ENCODE results near the gene NSMF.

DNA sequence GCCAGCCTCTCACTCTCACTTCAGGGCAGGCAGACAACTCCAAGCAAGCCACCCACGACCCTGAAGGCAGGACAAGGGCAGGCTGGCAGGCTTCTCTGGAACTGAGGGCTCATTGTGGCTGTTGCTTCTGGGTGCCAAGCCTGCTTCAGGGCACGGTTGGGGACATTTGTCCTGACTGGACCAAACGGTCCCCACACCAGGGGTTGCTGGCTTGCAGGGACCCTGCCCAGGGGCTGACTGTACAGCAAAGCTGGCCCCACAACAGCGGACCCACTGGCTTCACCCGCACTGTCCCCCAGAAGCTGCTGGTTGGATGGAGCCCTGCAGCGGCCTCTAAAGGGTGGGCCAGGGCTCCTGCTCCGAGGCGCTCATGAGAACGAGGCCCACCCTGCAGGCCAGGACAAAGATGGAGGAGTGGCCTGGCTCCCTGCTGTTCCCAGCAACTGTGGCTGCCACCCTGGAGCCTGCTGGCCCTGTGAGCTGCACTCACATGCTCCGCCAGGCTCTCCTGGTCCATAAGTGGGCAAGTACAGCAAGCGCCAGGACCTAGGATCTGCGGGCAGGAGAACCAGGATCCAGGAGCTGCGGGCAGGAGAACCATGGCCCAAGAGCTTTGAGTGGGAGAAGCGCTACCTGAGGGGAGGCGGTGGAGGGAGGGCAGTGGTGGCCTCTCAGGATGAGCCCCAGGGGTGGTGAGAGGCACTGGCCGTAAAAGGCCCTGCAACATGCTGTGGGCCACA, 34.4 kb upstream of the NSMF start:
- TF ChIP-seq, protein P1, sequence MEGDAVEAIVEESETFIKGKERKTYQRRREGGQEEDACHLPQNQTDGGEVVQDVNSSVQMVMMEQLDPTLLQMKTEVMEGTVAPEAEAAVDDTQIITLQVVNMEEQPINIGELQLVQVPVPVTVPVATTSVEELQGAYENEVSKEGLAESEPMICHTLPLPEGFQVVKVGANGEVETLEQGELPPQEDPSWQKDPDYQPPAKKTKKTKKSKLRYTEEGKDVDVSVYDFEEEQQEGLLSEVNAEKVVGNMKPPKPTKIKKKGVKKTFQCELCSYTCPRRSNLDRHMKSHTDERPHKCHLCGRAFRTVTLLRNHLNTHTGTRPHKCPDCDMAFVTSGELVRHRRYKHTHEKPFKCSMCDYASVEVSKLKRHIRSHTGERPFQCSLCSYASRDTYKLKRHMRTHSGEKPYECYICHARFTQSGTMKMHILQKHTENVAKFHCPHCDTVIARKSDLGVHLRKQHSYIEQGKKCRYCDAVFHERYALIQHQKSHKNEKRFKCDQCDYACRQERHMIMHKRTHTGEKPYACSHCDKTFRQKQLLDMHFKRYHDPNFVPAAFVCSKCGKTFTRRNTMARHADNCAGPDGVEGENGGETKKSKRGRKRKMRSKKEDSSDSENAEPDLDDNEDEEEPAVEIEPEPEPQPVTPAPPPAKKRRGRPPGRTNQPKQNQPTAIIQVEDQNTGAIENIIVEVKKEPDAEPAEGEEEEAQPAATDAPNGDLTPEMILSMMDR (conservative IDR thresholded peaks at IDR 0.05; ENCODE audit: low read length), result no peak
- TF ChIP-seq EZH2phosphoT487 (IDR thresholded peaks at IDR 0.05; ENCODE audit: borderline replicate concordance), result no peak
